Measurements from ENCODE around the gene SYNGAP1. TPM values are rescaled to one million over a fixed set of nuclear protein-coding genes. Genes with fewer than 3 reads are reported as not detected.

SYNGAP1 gene
- total RNA-seq, 1 donor from 2014 or later: 31.8 TPM

Other genes starting within 250 kb of the SYNGAP1 start
- 0.42 and 0.61 TPM in 2 replicates for gene COL11A2, start 227.6 kb upstream of the SYNGAP1 start, total RNA-seq
- 44.1 and 47.2 TPM in 2 replicates for gene RXRB, start 219.4 kb upstream of the SYNGAP1 start, total RNA-seq
- 60.7 and 62.1 TPM in 2 replicates for gene SLC39A7, start 219.2 kb upstream of the SYNGAP1 start, total RNA-seq
- 6.9 TPM in 2 replicates for gene HSD17B8, start 215.4 kb upstream of the SYNGAP1 start, total RNA-seq
- 44.0 and 46.0 TPM in 2 replicates for gene RING1, start 211.6 kb upstream of the SYNGAP1 start, total RNA-seq
- gene VPS52, start 148.2 kb upstream of the SYNGAP1 start, total RNA-seq: 64.0 and 71.6 TPM in 2 replicates
- 1,946 and 1,985 TPM in 2 replicates for gene RPS18, start 148.0 kb upstream of the SYNGAP1 start, total RNA-seq
- 17.1 and 19.7 TPM in 2 replicates for gene B3GALT4, start 142.9 kb upstream of the SYNGAP1 start, total RNA-seq
- gene WDR46, start 130.8 kb upstream of the SYNGAP1 start, total RNA-seq: 68.2 and 70.7 TPM in 2 replicates
- gene PFDN6, start 130.5 kb upstream of the SYNGAP1 start, total RNA-seq: 71.8 and 79.6 TPM in 2 replicates
- 45.7 and 46.5 TPM in 2 replicates for gene RGL2, start 121.1 kb upstream of the SYNGAP1 start, total RNA-seq
- 415 TPM in 2 replicates for gene TAPBP, start 106.0 kb upstream of the SYNGAP1 start, total RNA-seq
- gene ZBTB22, start 102.3 kb upstream of the SYNGAP1 start, total RNA-seq: 12.4 and 13.3 TPM in 2 replicates
- 76.7 and 80.6 TPM in 2 replicates for gene DAXX, start 97.1 kb upstream of the SYNGAP1 start, total RNA-seq
- gene KIFC1, start 28.2 kb upstream of the SYNGAP1 start, total RNA-seq: 76.1 and 76.9 TPM in 2 replicates
- gene PHF1, start 9.1 kb upstream of the SYNGAP1 start, total RNA-seq: 37.1 and 38.5 TPM in 2 replicates
- gene CUTA, start 2.0 kb upstream of the SYNGAP1 start, total RNA-seq: 134 and 135 TPM in 2 replicates
- 11.7 and 12.1 TPM in 2 replicates for gene ZBTB9, start 34.5 kb downstream of the SYNGAP1 start, total RNA-seq
- gene BAK1, start 160.2 kb downstream of the SYNGAP1 start, total RNA-seq: 94.4 and 95.0 TPM in 2 replicates
- gene ITPR3, start 201.3 kb downstream of the SYNGAP1 start, total RNA-seq: 45.4 and 46.9 TPM in 2 replicates